Stimulated activated CD4-positive, alpha-beta T cell treated with anti-CD3 and anti-CD28 coated beads, Interleukin-12 subunit alpha, Interleukin-12 subunit beta, amount 100 ng/mL, for 24 hours (primary cell): Measurements from ENCODE around the gene CFP.

Source experiments
- DNase-seq, 2 experiments: peaks; one replicate each; pipeline ENCODE4 v3.0.0-alpha.2; 2020; ENCODE audit warnings: low read depth in 2 of 2

CFP gene

DNA sequence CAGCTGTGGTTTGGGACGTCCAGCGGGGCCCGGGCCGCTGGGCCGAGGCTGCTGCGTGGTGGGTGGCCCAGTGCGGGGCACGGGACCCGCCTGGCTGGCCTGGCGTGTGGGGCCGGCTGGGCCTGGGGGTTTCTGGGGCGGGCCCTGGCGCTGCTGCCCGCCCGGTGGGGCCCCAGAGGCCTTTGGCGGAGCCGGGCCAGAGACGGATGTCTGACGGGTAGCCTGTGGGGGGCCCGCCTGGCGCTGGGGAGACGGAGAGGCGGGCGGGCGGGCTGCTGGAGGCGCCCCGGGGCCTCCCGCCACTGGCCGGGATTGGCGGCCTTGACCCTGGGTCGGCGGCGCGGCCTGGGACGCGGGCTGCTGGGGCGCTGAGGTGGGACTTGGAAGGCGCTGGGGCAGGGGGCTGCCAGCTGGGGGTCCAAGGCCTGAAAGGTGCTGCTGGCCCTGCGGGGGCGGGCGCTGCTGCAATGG, 55.6 kb downstream of the CFP start:
- no peak for DNase-seq

DNA sequence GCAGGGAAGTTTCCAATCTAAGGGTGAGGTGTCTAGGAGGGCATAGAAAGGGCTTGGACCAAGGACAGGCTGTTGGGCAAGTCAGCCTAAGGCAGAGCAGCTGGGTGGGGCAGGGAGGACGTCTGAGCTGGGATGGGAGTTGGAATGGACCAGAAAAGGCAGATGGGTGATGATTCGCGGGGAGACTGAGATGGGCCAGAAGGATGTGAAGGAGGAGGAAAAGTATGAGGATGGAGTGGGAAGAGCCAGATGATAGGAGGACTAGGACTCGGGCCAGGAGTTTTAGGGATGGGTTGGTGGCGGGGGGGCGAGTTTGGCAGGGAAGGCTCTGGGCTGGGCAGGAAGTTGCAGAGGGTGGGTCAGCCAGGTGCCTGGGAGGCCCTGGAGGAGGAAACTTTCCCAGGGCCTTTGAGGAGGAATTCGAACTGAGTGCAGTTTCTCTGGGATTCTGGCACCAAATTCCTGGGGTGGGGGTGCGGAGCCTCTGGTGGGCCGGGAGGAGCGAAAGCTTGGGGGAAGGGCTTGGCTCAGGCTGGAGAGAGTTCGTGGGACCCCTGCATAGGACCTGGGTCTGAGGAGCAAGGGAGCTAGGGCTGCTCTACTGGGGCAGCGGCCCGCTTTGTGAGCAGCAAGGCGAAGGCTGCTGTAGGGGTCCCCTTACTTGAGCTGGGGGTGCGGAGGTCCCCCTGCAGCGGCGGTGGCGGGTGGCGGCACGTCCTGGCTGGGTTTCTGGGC, 56.2 kb downstream of the CFP start:
- DNase-seq: no peak
